Amygdala (tissue), 56 donors: Measurements from ENCODE around the gene HERC5.
A peak's percentile ranks its signal among the peaks of the same experiment; 100 is the strongest.
"Not testable (repeated sequence)": the region's sequence is repeated elsewhere in the genome, so short reads cannot be mapped to it uniquely, and the experiment has no call there.

Source experiments
- DNase-seq, 56 donors: peaks; one replicate each; lab custom pipeline; 2025; lab: John Stamatoyannopoulos, UW

The HERC5 gene

DNA sequence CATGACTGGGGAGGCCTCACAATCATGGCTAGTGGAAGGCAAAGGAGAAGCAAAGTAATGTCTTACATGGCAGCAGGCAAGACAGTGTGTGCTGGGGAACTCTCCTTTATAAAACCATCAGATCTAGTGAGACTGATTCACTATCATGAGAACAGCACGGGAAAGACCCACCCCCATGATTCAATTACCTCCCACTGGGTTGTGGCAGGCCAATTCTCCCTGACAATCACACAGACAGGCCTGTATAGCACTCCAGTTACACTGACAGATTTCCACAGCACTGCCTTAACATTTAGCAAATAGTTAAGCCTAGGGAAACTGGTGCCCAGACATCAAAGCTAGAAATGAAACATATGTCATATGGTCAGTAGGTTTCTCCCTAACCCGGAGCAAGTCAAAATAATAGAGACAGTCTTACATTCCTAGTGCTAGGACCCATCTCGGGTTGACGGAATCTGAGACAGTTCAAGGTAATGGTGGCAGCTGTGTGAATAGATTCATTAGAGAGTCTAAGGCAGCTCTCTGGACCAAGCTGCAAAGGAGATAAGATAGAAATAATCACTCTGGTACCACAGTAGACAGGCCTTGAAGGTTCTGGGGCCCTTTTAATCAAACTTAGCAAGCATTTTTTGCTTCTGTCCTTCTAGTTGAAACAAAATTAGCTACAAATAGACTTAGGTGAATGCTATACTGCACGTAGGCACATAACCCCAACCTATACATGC, 9.4 kb upstream of the HERC5 start:
- DNase-seq = no peak

DNA sequence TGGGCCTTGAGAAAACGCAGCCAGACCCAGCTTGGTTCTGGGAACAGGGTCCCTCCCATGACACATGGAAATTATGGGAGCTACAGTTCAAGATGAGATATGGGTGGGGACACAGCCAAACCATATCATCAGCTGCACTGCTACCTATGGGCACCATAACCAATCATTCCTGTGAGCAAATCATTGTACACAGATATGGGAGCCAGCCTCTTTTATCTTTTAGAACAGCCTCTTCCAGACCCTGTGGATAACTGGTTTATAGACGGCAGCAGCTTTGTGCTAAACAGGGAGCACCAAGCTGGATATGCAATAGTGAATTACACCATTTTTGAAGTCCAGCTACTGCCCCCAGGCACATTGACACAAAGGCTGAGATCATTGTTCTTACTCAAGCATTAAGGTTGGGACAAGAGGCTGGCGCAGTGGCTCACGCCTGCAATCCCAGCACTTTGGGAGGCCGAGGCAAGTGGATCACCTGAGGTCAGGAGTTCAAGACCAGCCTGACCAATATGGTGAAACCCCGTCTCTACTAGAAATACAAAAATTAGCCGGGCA, 8.6 kb upstream of the HERC5 start:
- DNase-seq = not testable (repeated sequence)

DNA sequence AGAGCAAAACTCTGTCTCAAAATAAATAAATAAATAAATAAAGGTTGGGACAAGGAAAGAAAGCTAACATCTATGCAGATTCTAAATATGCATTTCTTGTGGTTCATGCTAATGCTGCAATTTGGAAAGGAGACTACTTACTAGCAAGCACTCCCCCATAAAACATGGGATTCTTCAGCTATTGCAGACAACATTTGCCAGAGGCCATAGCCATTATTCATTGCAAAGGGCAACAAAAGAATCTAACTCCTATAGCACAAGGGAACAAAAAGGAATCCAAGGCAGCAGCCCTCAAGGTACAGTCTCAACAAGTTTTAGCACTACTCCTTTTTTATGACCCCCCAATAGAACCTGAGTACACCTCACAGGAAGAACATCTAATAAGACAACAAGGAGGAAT, 8.0 kb upstream of the HERC5 start:
- no peak for DNase-seq

DNA sequence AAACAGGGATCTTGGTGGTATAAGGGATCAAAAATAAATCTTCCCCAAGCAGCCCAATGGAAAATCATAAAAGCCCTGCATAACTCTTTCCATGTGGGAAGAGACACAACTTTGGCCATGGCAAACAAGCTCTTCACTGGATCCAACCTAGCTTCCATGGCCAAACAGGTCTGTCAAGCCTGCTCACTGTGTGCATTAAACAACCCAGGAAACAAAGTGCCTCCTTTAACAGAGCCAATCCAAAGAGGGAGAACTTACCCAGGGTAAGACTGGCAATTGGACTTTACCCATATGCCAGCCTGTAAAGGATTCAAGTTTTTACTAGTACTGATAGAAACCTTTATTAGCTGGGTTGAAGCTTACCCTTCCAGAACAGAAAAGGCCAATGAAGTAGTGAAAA, 7.6 kb upstream of the HERC5 start:
- DNase-seq = no peak

DNA sequence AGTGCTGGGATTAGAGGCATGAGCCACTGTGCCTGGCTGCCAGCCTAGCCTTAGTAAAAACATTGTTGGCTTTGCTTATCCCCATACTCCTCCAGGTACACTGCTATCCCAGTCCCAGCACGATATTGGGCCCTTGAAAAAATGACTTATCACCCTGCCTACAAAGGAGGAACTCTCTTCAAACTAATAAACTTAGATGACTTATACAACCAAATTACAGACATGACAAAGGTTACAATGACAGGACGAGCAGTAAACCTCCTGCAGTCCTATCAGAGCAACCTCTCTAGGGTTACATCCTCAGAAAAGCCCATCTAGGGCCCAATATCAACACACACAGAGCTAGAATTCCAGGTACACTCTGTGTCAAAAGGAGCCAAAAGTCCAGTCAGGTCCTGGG, 5.7 kb upstream of the HERC5 start:
- DNase-seq = no peak

DNA sequence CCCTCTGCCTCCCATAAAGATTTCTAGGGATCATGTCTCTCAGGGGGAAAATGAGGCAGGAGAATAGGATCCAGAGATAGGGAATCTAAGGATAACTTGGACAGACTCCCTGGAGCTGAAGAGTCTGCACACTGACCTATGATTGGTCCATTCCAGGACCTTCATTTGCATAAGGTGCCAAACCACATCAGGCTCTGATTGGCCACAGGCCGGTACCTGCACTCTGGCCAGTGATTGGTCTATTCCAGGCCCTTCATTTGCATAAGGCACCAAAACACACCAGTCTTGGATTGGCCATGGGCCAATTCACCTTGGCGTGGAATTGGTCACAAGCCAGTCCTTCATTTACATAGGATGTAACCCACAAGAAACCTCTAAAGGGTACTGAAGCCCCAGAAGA, 4.0 kb upstream of the HERC5 start:
- DNase-seq = no peak

DNA sequence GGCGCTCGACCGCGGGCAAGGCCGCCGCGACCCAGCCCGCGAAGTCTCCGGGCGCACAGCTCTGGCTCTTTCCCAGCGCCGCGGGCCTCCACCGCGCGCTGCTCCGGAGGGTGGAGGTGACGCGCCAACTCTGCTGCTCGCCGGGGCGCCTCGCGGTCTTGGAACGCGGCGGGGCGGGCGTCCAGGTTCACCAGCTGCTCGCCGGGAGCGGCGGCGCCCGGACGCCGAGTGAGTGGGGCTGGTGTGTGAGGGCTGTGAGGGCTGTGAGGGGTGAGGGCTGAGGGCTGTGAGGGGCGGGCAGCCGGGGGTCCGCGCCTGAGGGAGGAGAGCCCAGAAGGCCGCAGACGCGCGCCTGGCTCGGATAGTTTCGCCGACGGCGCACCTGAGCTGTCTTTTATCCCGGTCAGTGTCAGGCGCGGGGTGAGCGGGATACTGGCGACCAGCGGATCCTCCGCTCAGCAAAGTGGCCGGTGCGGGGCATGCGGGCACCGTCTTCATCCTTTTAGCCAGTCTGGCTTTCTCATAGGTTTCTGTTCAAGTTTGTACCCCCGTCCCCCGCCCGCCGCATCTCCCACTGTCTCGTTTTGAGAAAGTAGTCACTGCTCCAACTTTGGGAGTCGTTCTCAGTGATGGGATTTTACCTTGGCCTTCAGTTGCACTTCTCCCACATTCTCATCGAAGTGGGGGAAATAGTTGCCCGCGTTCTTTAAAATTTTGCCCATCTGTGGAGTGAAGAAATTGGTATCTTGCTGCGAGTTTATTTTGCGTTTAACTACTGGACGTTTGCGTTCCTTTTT, 586 bp downstream of the HERC5 start:
- peak in 20 of 56 donors; percentile 0 to 63 (median 28) for DNase-seq

DNA sequence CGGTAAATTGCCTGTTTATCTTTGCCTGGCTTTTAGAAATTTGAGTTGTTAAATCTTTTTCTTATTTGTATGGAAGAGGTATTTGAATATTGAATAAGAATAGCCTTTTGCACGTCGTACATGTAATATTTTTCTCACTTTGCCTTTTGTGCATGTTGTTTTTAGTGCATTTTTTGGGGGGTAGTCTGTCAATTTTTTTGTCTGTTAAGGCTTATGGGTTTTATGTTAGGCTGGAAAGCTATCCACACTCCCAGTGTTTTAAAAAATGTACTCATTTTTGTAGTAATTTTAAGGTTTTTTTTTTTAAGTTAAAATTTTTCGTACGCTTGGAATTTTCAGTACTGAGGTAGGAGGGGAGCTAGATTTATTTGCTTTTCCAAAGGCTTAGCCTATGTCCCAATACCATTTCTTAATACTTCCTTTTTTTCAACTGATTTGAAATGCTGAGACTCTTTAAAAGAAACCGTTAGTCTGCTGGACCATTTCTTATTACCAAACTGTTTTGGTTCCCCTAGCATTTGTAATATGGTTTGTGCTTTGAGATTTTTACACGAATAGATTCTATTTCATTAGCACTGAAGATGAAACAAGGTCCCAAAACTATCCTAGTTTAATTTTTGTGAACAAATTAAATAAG, 1.3 kb downstream of the HERC5 start:
- DNase-seq = no peak

GRCh38 chr4:88465653-88466192, 8.8 kb downstream of the HERC5 start:
- DNase-seq = no peak

DNA sequence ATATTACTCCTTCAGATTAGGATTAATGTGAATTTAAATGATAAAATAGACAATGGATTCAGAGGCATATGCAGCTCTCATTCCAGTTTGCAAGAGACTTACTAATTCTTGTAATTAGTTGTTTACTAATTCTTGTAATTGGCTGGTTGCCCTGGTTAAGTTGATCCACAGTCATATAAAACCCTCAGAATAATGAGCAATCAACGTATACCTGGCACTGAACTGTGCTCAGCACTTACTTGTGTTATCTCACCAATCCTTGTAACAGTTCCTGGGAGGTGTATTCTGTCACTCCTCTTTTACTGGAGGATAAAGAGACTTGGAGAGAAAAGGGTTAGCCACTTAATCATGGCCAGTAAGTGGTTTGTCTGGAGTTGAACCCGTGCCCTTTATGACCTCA, 10.5 kb downstream of the HERC5 start:
- no peak for DNase-seq

GRCh38 chr4:88477229-88477860, 20.4 kb downstream of the HERC5 start:
- no peak for DNase-seq

- no peak for DNase-seq
These were observed 21.3 kb downstream of the HERC5 start for GRCh38 chr4:88478247-88478646.

GRCh38 chr4:88481537-88481936, 24.6 kb downstream of the HERC5 start:
- DNase-seq = no peak

- no peak for DNase-seq
These were observed 32.3 kb downstream of the HERC5 start for GRCh38 chr4:88489100-88489761.

- no peak for DNase-seq
These were observed 41.0 kb downstream of the HERC5 start for GRCh38 chr4:88497859-88498409.

DNA sequence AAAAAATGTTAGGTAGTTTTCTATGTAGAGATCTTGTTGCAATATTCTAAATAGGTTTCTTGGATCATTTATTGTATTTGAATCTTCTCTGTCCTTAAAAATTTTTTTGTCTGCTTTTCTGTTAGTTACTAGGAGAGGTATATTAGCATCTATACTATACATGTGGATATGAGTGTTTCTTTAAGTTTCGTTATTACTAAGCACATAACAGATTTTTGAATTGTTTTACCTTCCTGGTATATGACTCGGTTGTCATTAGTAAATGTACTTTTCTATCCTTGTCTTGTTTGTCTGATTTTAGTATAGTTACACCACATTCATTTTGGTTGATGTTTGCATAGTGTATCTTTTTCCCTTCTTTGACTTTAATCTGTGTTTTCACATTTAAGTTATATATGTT, 46.4 kb downstream of the HERC5 start:
- DNase-seq = no peak

DNA sequence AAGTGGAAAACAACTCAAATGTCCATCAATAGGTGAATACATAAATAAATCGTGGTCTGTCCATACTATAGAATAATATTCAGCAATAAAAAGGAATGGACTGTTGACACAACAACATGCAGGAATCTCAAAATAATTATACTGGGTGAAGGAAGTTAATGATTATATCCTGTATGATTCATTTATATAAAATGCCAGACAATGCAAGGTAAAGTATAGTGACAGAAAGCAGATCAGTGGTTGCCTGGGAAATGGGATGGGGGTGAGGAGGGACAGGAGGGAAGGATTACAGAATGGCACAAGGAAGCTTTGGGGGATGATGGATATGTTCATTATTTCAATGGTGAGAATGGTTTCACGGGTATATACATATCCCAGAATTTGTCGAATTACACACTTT, 54.3 kb downstream of the HERC5 start:
- DNase-seq = no peak

- DNase-seq = no peak
These were observed 57.9 kb downstream of the HERC5 start for GRCh38 chr4:88514557-88515511.

GRCh38 chr4:88516746-88517145, 59.8 kb downstream of the HERC5 start:
- no peak for DNase-seq
